IMR-90 (cell line): ENCODE data around the gene STON2. TPM values are rescaled to one million over a fixed set of nuclear protein-coding genes. Genes with fewer than 3 reads are reported as not detected.

Experiments
- ATAC-seq: fragments of 200-7000 bp; cut with Tn5 transposase; 2 replicates; pipeline ENCODE4 v1.9.1; 2020; ENCODE audit warnings: low read depth, mild to moderate bottlenecking, moderate library complexity
- BruUV-seq: library from RNA; stranded (reverse); fragments of 400-500 nt; replicated peaks from 2 replicates; lab custom pipeline; 2021; lab: Mats Ljungman, UMichigan
- CTCF ChIA-PET: fragments of 300-600 bp; formaldehyde crosslinking; extraction: SDS; loops from one replicate; lab custom pipeline; 2021; ENCODE audit warnings: antibody characterized with exemption; lab: Yijun Ruan, JAX
- POLR2A ChIA-PET: fragments of 300-600 bp; sonication (Branson Sonifier 250); formaldehyde crosslinking; loops from one replicate; lab custom pipeline; 2022; ENCODE audit warnings: antibody characterized with exemption; ENCODE audit not compliant: unreplicated experiment; lab: Charles Lee
- DNase-seq: peaks from one replicate; pipeline ENCODE4 v3.0.0; 2013
- H2AFZ ChIP-seq: replicated peaks from 2 replicates; pipeline ENCODE3; 2013; ENCODE audit warnings: low read length, mild to moderate bottlenecking; ENCODE audit not compliant: poor library complexity
- H2AK5ac ChIP-seq: 2 replicates; pipeline ENCODE4 v1.6.1; 2013; ENCODE audit warnings: low read depth, low read length, inconsistent platforms
- H2AK9ac ChIP-seq: replicated peaks from 2 replicates; pipeline ENCODE3; 2013; ENCODE audit warnings: mild to moderate bottlenecking, low read depth, low read length, moderate library complexity; ENCODE audit not compliant: poor library complexity
- H2BK120ac ChIP-seq: 2 replicates; pipeline ENCODE4 v1.6.1; 2013; ENCODE audit warnings: low read depth, low read length, inconsistent platforms
- H2BK15ac ChIP-seq: 3 replicates; pipeline ENCODE4 v1.6.1; 2013; ENCODE audit warnings: low read depth, low read length, inconsistent platforms
- H2BK20ac ChIP-seq: 2 replicates; pipeline ENCODE4 v1.6.1; 2013; ENCODE audit warnings: low read depth, mild to moderate bottlenecking, inconsistent platforms, low read length, moderate library complexity
- H2BK5ac ChIP-seq: 2 replicates; pipeline ENCODE4 v1.6.1; 2013; ENCODE audit warnings: mild to moderate bottlenecking, low read depth, low read length, inconsistent platforms; ENCODE audit not compliant: poor library complexity, severe bottlenecking
- H3K14ac ChIP-seq: replicated peaks from 2 replicates; pipeline ENCODE4 v1.6.1; 2013; ENCODE audit warnings: low read depth, low read length, inconsistent platforms
- H3K18ac ChIP-seq: 2 replicates; pipeline ENCODE4 v1.6.1; 2013; ENCODE audit warnings: low read depth, low read length, control low read depth
- H3K23ac ChIP-seq: 2 replicates; pipeline ENCODE4 v1.6.1; 2013; ENCODE audit warnings: low read depth, low read length, inconsistent platforms
- H3K27ac ChIP-seq: 2 replicates; pipeline ENCODE4 v1.5.1; 2013; ENCODE audit warnings: mild to moderate bottlenecking, control low read depth, low read length; ENCODE audit not compliant: insufficient read depth
- H3K27me3 ChIP-seq: 2 replicates; pipeline ENCODE4 v1.6.1; 2013; ENCODE audit warnings: low read length; ENCODE audit not compliant: control insufficient read depth, insufficient read depth
- H3K36me3 ChIP-seq: 2 replicates; pipeline ENCODE4 v1.6.1; 2013; ENCODE audit warnings: low read length, mixed read lengths; ENCODE audit not compliant: control insufficient read depth, insufficient read depth
- H3K4ac ChIP-seq: 2 replicates; pipeline ENCODE4 v1.6.1; 2013; ENCODE audit warnings: low read depth, low read length, inconsistent platforms
- H3K4me1 ChIP-seq: 2 replicates; pipeline ENCODE4 v1.6.1; 2013; ENCODE audit warnings: low read length, mixed read lengths; ENCODE audit not compliant: control insufficient read depth, insufficient read depth
- H3K4me2 ChIP-seq: 2 replicates; pipeline ENCODE4 v1.6.1; 2013; ENCODE audit warnings: low read depth, mild to moderate bottlenecking, control low read depth, low read length, moderate library complexity
- H3K4me3 ChIP-seq: 2 replicates; pipeline ENCODE4 v1.5.1; 2013; ENCODE audit warnings: low read depth, mild to moderate bottlenecking, control low read depth, low read length, moderate library complexity; ENCODE audit not compliant: insufficient read depth
- H3K56ac ChIP-seq: 2 replicates; pipeline ENCODE4 v1.6.1; 2013; ENCODE audit warnings: low read length, inconsistent platforms; ENCODE audit not compliant: insufficient read depth; ENCODE audit errors: extremely low read depth
- H3K79me1 ChIP-seq, 2 experiments: 2 replicates each; pipeline ENCODE4 v1.6.1; 2013; ENCODE audit warnings: low read length in 2 of 2, inconsistent platforms in 1 of 2, low read depth in 1 of 2
- H3K9ac ChIP-seq: 2 replicates; pipeline ENCODE4 v1.6.1; 2013; ENCODE audit warnings: low read depth, low read length, control low read depth
- H3K9me1 ChIP-seq: 2 replicates; pipeline ENCODE4 v1.6.1; 2013; ENCODE audit warnings: low read length, inconsistent platforms; ENCODE audit not compliant: insufficient read depth
- H3K9me3 ChIP-seq: 2 replicates; pipeline ENCODE4 v1.6.1; 2013; ENCODE audit warnings: low read length; ENCODE audit not compliant: control insufficient read depth, insufficient read depth
- H4K20me1 ChIP-seq: 2 replicates; pipeline ENCODE4 v1.6.1; 2013; ENCODE audit warnings: low read length, inconsistent platforms; ENCODE audit not compliant: insufficient read depth
- H4K5ac ChIP-seq: 2 replicates; pipeline ENCODE4 v1.6.1; 2013; ENCODE audit warnings: mild to moderate bottlenecking, low read depth, low read length, control low read depth
- H4K8ac ChIP-seq, 2 experiments: 2 replicates each; pipeline ENCODE4 v1.6.1; 2013; ENCODE audit warnings: low read depth in 2 of 2, low read length in 2 of 2, control low read depth in 1 of 2, inconsistent platforms in 1 of 2
- H4K91ac ChIP-seq: 2 replicates; pipeline ENCODE4 v1.6.1; 2013; ENCODE audit warnings: low read depth, low read length, inconsistent platforms; ENCODE audit not compliant: insufficient read depth
- BHLHE40 ChIP-seq: fragments of 150-350 bp; IDR thresholded peaks from 2 replicates; pipeline ENCODE4 v1.6.1; 2016; ENCODE audit warnings: mild to moderate bottlenecking, low read depth, low read length
- CEBPB ChIP-seq: IDR thresholded peaks from 2 replicates; pipeline ENCODE4 v1.6.1; 2012; ENCODE audit warnings: low read depth, low read length, improper control_type of control experiment
- CHD1 ChIP-seq: IDR thresholded peaks from 2 replicates; pipeline ENCODE4 v1.6.1; 2012; ENCODE audit warnings: low read depth, low read length, improper control_type of control experiment
- CTCF ChIP-seq: conservative IDR thresholded peaks from 2 replicates; pipeline ENCODE4 v1.5.1; 2012; ENCODE audit warnings: mild to moderate bottlenecking, low read depth, low read length, improper control_type of control experiment
- ELK1 ChIP-seq: fragments of 150-350 bp; IDR thresholded peaks from 2 replicates; pipeline ENCODE4 v1.6.1; 2016; ENCODE audit warnings: low read depth, mild to moderate bottlenecking, low read length, moderate library complexity, borderline replicate concordance
- FOS ChIP-seq: fragments of 150-350 bp; IDR thresholded peaks from 2 replicates; pipeline ENCODE4 v1.6.1; 2016; ENCODE audit warnings: low read depth, low read length
- MAFK ChIP-seq: IDR thresholded peaks from 2 replicates; pipeline ENCODE4 v1.6.1; 2012; ENCODE audit warnings: low read depth, low read length, improper control_type of control experiment
- MAZ ChIP-seq: IDR thresholded peaks from 2 replicates; pipeline ENCODE4 v1.6.1; 2012; ENCODE audit warnings: low read depth, mild to moderate bottlenecking, low read length, improper control_type of control experiment, moderate library complexity, borderline replicate concordance
- MXI1 ChIP-seq: IDR thresholded peaks from 2 replicates; pipeline ENCODE4 v1.6.1; 2012; ENCODE audit warnings: low read depth, mild to moderate bottlenecking, low read length, moderate library complexity, borderline replicate concordance
- NFE2L2 ChIP-seq: fragments of 150-350 bp; IDR thresholded peaks from 2 replicates; pipeline ENCODE4 v1.6.1; 2016; ENCODE audit warnings: low read depth, mild to moderate bottlenecking, low read length
- POLR2A ChIP-seq: IDR thresholded peaks from 2 replicates; pipeline ENCODE4 v1.6.1; 2012; ENCODE audit warnings: mild to moderate bottlenecking, low read depth, low read length
- RAD21 ChIP-seq: IDR thresholded peaks from 2 replicates; pipeline ENCODE4 v1.6.1; 2012; ENCODE audit warnings: low read length, improper control_type of control experiment
- RCOR1 ChIP-seq: IDR thresholded peaks from 2 replicates; pipeline ENCODE4 v1.6.1; 2012; ENCODE audit warnings: mild to moderate bottlenecking, low read length, improper control_type of control experiment; ENCODE audit not compliant: insufficient replicate concordance
- RFX5 ChIP-seq: IDR thresholded peaks from 2 replicates; pipeline ENCODE4 v1.8.0; 2012; ENCODE audit warnings: low read depth, mild to moderate bottlenecking, low read length, moderate library complexity
- USF2 ChIP-seq: fragments of 150-350 bp; IDR thresholded peaks from 2 replicates; pipeline ENCODE4 v1.6.1; 2017; ENCODE audit warnings: mild to moderate bottlenecking, antibody characterized with exemption, low read length, low read depth
- WGBS, 2 experiments: methylation state at CpG; one replicate each; pipeline versions ENCODE4 v1.1.5 to v1.1.7; 2013; ENCODE audit warnings: missing lambda C conversion rate in 2 of 2; ENCODE audit not compliant: insufficient read length in 1 of 2; ENCODE audit errors: extremely low coverage in 2 of 2; 5-methylcytosine and 5-hydroxymethylcytosine counted together
- dilution Hi-C: fragments of 300-500 bp; cut with HindIII; formaldehyde crosslinking; loops from one replicate; pipeline ENCODE4 v1.14.3; 2018; ENCODE audit warnings: low sequenced_read_pairs; ENCODE audit not compliant: unreplicated experiment
- in situ Hi-C: fragments of 300-500 bp; cut with MboI; formaldehyde crosslinking; loops from 3 replicates; pipeline ENCODE4 v1.14.3; 2019; ENCODE audit warnings: low sequenced_read_pairs, inconsistent platforms, mixed read lengths
- intact Hi-C: fragments of 100-400 bp; cut with micrococcal nuclease; formaldehyde crosslinking; loops from 2 replicates; pipeline ENCODE4 v1.10.0; 2022
- polyA plus RNA-seq, 3 experiments: library from polyadenylated mRNA; depleted of rRNA; stranded (reverse); fragments of >200 nt; gene quantifications; 2 replicates each; pipeline ENCODE4 v1.2.3, GENCODE V29; 2012; ENCODE audit warnings: low replicate concordance in 1 of 3
- total RNA-seq: library from RNA; depleted of rRNA; stranded (reverse); fragments of >200 nt; gene quantifications from 2 replicates; pipeline ENCODE4 v1.2.3, GENCODE V29; 2012

Gene STON2
- total and polyA plus RNA-seq, 2 of the 4 experiments (the other 2 are of a cell fraction): not detected

- CTCF ChIA-PET: no interaction called here
- dilution Hi-C loops: no loop called here
Observed at GRCh38 chr14:81340201-81340600, 59.9 kb downstream of the STON2 start.

More at GRCh38 chr14:81340201-81340600, 59.9 kb downstream of the STON2 start:
- no peak overlapping the region for H3K27ac ChIP-seq
- intact Hi-C loops (no loop called here), in situ Hi-C loops (no loop called here)
- H3K4me3 ChIP-seq: no peak overlapping the region
- H2AK9ac ChIP-seq: no peak overlapping the region
- H3K4ac ChIP-seq: no peak overlapping the region
- H3K27me3 ChIP-seq: no peaks in the 10 kb centered on the region
- no peaks in the 10 kb centered on the region for H3K79me1 ChIP-seq
- WGBS, 2 experiments: no CpG with 5 or more reads among the region's 5 CpGs
- no TSS peak for BruUV-seq
- H3K23ac ChIP-seq: no peak overlapping the region
- H2BK20ac ChIP-seq: no peak overlapping the region
- no peak overlapping the region for H3K56ac ChIP-seq
- no peak overlapping the region for H2BK15ac ChIP-seq
- H4K91ac ChIP-seq: no peak overlapping the region
- no peak overlapping the region for H4K5ac ChIP-seq
- H3K9me3 ChIP-seq: peaks cover 1% of the 10 kb centered on the region; the same call in 1 of the 2 replicates
- H3K36me3 ChIP-seq: no peaks in the 10 kb centered on the region
- POLR2A ChIA-PET: no interaction called here
- no peak for DNase-seq
- H4K8ac ChIP-seq: no peak overlapping the region
- ATAC-seq: no peak
- no peak overlapping the region for H2AK5ac ChIP-seq
- H3K9me1 ChIP-seq: no peaks in the 10 kb centered on the region
- no peak overlapping the region for H2BK5ac ChIP-seq
- no peak for TF ChIP-seq MAFK
- TF ChIP-seq CTCF: no peak
- TF ChIP-seq CHD1: no peak
- no peak for TF ChIP-seq RAD21
- no peak for TF ChIP-seq RFX5
- TF ChIP-seq BHLHE40: no peak
- TF ChIP-seq USF2: no peak
- no peak for TF ChIP-seq RCOR1
- TF ChIP-seq NFE2L2: no peak
- no peak for TF ChIP-seq FOS
- TF ChIP-seq POLR2A: no peak
- no peak for TF ChIP-seq MXI1
- no peak for TF ChIP-seq CEBPB
- TF ChIP-seq ELK1: no peak
- TF ChIP-seq MAZ: no peak
- H4K20me1 ChIP-seq: no peaks in the 10 kb centered on the region
- H3K18ac ChIP-seq: no peak overlapping the region
- no peak overlapping the region for H2AFZ ChIP-seq
- no peaks in the 10 kb centered on the region for H3K4me1 ChIP-seq
- H3K4me2 ChIP-seq: no peak overlapping the region
- H3K9ac ChIP-seq: no peak overlapping the region
- H3K14ac ChIP-seq: no peak overlapping the region
- no peak overlapping the region for H2BK120ac ChIP-seq
